Activated T-helper 2 cell treated with anti-CD3 and anti-CD28 coated beads, Interferon-gamma antibody, Interleukin-2, Interleukin-4, amounts not matched to agents 10 μg/mL and 5 μg/mL and 100 μg/mL, durations not matched to agents 14 hours and 24 hours and 36 hours (primary cell): ENCODE results near the gene LDLRAD2. TPM values are rescaled to one million over a fixed set of nuclear protein-coding genes. Genes with fewer than 3 reads are reported as not detected.

Experiments
- DNase-seq: peaks from one replicate; pipeline ENCODE4 v3.0.0; 2021; ENCODE audit warnings: low spot score
- H3K27ac Mint-ChIP-seq: one replicate; pipeline ENCODE4 v1.8.0; 2021; ENCODE audit warnings: mixed read lengths
- H3K27me3 Mint-ChIP-seq: one replicate; pipeline ENCODE4 v1.8.0; 2021; ENCODE audit warnings: low read depth, mixed read lengths
- H3K36me3 Mint-ChIP-seq: one replicate; pipeline ENCODE4 v1.8.0; 2021; ENCODE audit warnings: low read depth, mixed read lengths
- H3K4me1 Mint-ChIP-seq: one replicate; pipeline ENCODE4 v1.8.0; 2021; ENCODE audit warnings: low read depth, mixed read lengths
- H3K4me3 Mint-ChIP-seq: one replicate; pipeline ENCODE4 v1.8.0; 2021; ENCODE audit warnings: low read depth, mild to moderate bottlenecking, moderate library complexity, mixed read lengths
- H3K9me3 Mint-ChIP-seq: one replicate; pipeline ENCODE4 v1.8.0; 2021; ENCODE audit warnings: mixed read lengths
- intact Hi-C: fragments of 100-400 bp; cut with micrococcal nuclease; formaldehyde crosslinking; loops from one replicate; pipeline ENCODE4 v1.15.1; 2023
- total RNA-seq: library from RNA; stranded (reverse); gene quantifications from 2 replicates; pipeline ENCODE4 v1.2.3, GENCODE V29; 2022

Gene LDLRAD2
- total RNA-seq, 1 donor from 2014 or later, result not detected

- DNase-seq, result no peak
- Mint-ChIP-seq H3K27me3 (no peaks in the 10 kb centered on the region), H3K4me1 (peaks cover 5% of the 10 kb centered on the region), H3K9me3 (no peaks in the 10 kb centered on the region), H3K36me3 (no peaks in the 10 kb centered on the region), H3K27ac (no peak overlapping the region), H3K4me3 (no peak overlapping the region)
- intact Hi-C loops, result no loop called here
Observed at GRCh38 chr1:21855257-21856096, 43.4 kb downstream of the LDLRAD2 start.

GRCh38 chr1:21857142-21857839 is 45.2 kb downstream of the LDLRAD2 start:
- Mint-ChIP-seq H3K27ac (no peak overlapping the region), H3K36me3 (no peaks in the 10 kb centered on the region), H3K4me3 (no peak overlapping the region)

GRCh38 chr1:21857840-21858670 is 46.0 kb downstream of the LDLRAD2 start:
- peaks cover 1% of the 10 kb centered on the region for H3K4me1 Mint-ChIP-seq
- H3K27ac Mint-ChIP-seq, result no peak overlapping the region
- intact Hi-C loops, result no loop called here
- no peaks in the 10 kb centered on the region for H3K36me3 Mint-ChIP-seq
- H3K27me3 Mint-ChIP-seq, result no peaks in the 10 kb centered on the region
- H3K4me3 Mint-ChIP-seq, result no peak overlapping the region
- DNase-seq, result no peak
- no peaks in the 10 kb centered on the region for H3K9me3 Mint-ChIP-seq

More at GRCh38 chr1:21857142-21857839, 45.2 kb downstream of the LDLRAD2 start:
- no peaks in the 10 kb centered on the region for H3K9me3 Mint-ChIP-seq
- intact Hi-C loops, result no loop called here
- H3K27me3 Mint-ChIP-seq, result no peaks in the 10 kb centered on the region
- peaks cover 1% of the 10 kb centered on the region for H3K4me1 Mint-ChIP-seq
- no peak for DNase-seq

GRCh38 chr1:21859669-21860179 is 47.7 kb downstream of the LDLRAD2 start:
- Mint-ChIP-seq H3K9me3 (no peaks in the 10 kb centered on the region), H3K27me3 (no peaks in the 10 kb centered on the region), H3K36me3 (no peaks in the 10 kb centered on the region), H3K4me3 (no peak overlapping the region), H3K4me1 (peaks cover 1% of the 10 kb centered on the region), H3K27ac (no peak overlapping the region)
- intact Hi-C loops, result no loop called here
- no peak for DNase-seq

- Mint-ChIP-seq H3K9me3 (no peaks in the 10 kb centered on the region), H3K36me3 (no peaks in the 10 kb centered on the region), H3K27me3 (no peaks in the 10 kb centered on the region), H3K27ac (no peak overlapping the region), H3K4me1 (peaks cover 1% of the 10 kb centered on the region), H3K4me3 (no peak overlapping the region)
- intact Hi-C loops, result no loop called here
- DNase-seq, result no peak
Observed at GRCh38 chr1:21860971-21861370, 48.9 kb downstream of the LDLRAD2 start.

- Mint-ChIP-seq H3K27ac (no peak overlapping the region), H3K27me3 (no peaks in the 10 kb centered on the region), H3K4me1 (peaks cover 1% of the 10 kb centered on the region), H3K4me3 (no peak overlapping the region), H3K9me3 (no peaks in the 10 kb centered on the region), H3K36me3 (no peaks in the 10 kb centered on the region)
- intact Hi-C loops, result no loop called here
- DNase-seq, result no peak
Observed at GRCh38 chr1:21861602-21862429, 49.8 kb downstream of the LDLRAD2 start.

GRCh38 chr1:21863981-21864380 is 51.9 kb downstream of the LDLRAD2 start:
- Mint-ChIP-seq H3K27me3 (no peaks in the 10 kb centered on the region), H3K36me3 (no peaks in the 10 kb centered on the region), H3K27ac (no peak overlapping the region), H3K4me1 (no peaks in the 10 kb centered on the region), H3K4me3 (no peak overlapping the region), H3K9me3 (no peaks in the 10 kb centered on the region)
- intact Hi-C loops, result no loop called here
- no peak for DNase-seq

- Mint-ChIP-seq H3K27ac (no peak overlapping the region), H3K36me3 (no peaks in the 10 kb centered on the region), H3K27me3 (no peaks in the 10 kb centered on the region), H3K4me3 (no peak overlapping the region), H3K9me3 (no peaks in the 10 kb centered on the region), H3K4me1 (no peaks in the 10 kb centered on the region)
- intact Hi-C loops, result no loop called here
- no peak for DNase-seq
Observed at GRCh38 chr1:21864730-21865129, 52.7 kb downstream of the LDLRAD2 start.

GRCh38 chr1:21865609-21865942 is 53.5 kb downstream of the LDLRAD2 start:
- no peak for DNase-seq
- Mint-ChIP-seq H3K27me3 (no peaks in the 10 kb centered on the region), H3K4me3 (no peak overlapping the region), H3K27ac (no peak overlapping the region), H3K9me3 (no peaks in the 10 kb centered on the region), H3K36me3 (no peaks in the 10 kb centered on the region), H3K4me1 (no peaks in the 10 kb centered on the region)
- intact Hi-C loops, result no loop called here

- Mint-ChIP-seq H3K4me1 (no peaks in the 10 kb centered on the region), H3K27me3 (no peaks in the 10 kb centered on the region), H3K9me3 (no peaks in the 10 kb centered on the region), H3K4me3 (no peak overlapping the region), H3K36me3 (no peaks in the 10 kb centered on the region), H3K27ac (no peak overlapping the region)
- no peak for DNase-seq
- intact Hi-C loops, result no loop called here
Observed at GRCh38 chr1:21865943-21866706, 54.1 kb downstream of the LDLRAD2 start.

GRCh38 chr1:21866707-21867043 is 54.6 kb downstream of the LDLRAD2 start:
- Mint-ChIP-seq H3K27ac (no peak overlapping the region), H3K4me3 (no peak overlapping the region), H3K4me1 (no peaks in the 10 kb centered on the region), H3K36me3 (no peaks in the 10 kb centered on the region), H3K27me3 (no peaks in the 10 kb centered on the region), H3K9me3 (no peaks in the 10 kb centered on the region)
- intact Hi-C loops, result no loop called here
- no peak for DNase-seq
